ENCODE data around the gene IGFBP5.

Gene IGFBP5

DNA sequence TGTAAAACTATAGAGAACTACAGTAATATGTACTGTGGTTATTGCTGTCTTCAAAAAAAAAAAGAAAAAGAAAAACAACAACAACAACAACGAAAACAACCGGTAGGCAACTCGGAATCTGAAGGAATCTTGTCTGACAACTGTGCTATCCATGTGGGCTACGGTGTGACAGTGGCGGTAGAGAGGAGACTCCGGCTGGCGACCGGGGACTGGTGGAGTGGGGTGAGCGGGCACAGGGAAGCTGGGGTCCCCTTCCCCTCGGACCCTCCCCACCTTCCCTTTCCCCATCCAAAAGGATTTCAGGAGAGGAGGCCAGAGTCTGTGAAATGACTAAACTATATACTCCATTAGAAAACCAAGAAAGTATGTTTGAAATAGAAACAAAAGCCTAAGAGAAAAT lies 22.9 kb downstream of the IGFBP5 start:
- H3K4me2 ChIP-seq (ENCODE audit: low read length), result no peak overlapping the region
- TF ChIP-seq, protein P1, sequence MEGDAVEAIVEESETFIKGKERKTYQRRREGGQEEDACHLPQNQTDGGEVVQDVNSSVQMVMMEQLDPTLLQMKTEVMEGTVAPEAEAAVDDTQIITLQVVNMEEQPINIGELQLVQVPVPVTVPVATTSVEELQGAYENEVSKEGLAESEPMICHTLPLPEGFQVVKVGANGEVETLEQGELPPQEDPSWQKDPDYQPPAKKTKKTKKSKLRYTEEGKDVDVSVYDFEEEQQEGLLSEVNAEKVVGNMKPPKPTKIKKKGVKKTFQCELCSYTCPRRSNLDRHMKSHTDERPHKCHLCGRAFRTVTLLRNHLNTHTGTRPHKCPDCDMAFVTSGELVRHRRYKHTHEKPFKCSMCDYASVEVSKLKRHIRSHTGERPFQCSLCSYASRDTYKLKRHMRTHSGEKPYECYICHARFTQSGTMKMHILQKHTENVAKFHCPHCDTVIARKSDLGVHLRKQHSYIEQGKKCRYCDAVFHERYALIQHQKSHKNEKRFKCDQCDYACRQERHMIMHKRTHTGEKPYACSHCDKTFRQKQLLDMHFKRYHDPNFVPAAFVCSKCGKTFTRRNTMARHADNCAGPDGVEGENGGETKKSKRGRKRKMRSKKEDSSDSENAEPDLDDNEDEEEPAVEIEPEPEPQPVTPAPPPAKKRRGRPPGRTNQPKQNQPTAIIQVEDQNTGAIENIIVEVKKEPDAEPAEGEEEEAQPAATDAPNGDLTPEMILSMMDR (IDR thresholded peaks at IDR 0.05; ENCODE audit: low read depth, low read length, poor library complexity, severe bottlenecking), result no peak
- TF ChIP-seq EZH2phosphoT487 (IDR thresholded peaks at IDR 0.05; ENCODE audit: borderline replicate concordance, low read length), result no peak
- H3K27me3 ChIP-seq (ENCODE audit: control insufficient read depth, low read length), result peaks cover 13% of the 10 kb centered on the region
- no peaks in the 10 kb centered on the region for H3K4me1 ChIP-seq (ENCODE audit: control insufficient read depth, low read length)
- H3K4me3 ChIP-seq (ENCODE audit: low read length), result no peak overlapping the region
- H3F3A ChIP-seq (ENCODE audit: control insufficient read depth, insufficient read depth), result no peaks in the 10 kb centered on the region
- no peaks in the 10 kb centered on the region for H4K20me1 ChIP-seq (ENCODE audit: control insufficient read depth, insufficient read depth, low read depth, low read length)
- H3K36me3 ChIP-seq (ENCODE audit: control insufficient read depth, low read length), result no peaks in the 10 kb centered on the region
- H3K27ac ChIP-seq (ENCODE audit: low read depth, low read length), result no peak overlapping the region
- H3K9me3 ChIP-seq (ENCODE audit: control insufficient read depth, insufficient read depth, low read length), result no peaks in the 10 kb centered on the region
- no peaks in the 10 kb centered on the region for H3K9me2 ChIP-seq (replicated peaks; ENCODE audit: control insufficient read depth, low read length)
- no peaks in the 10 kb centered on the region for H3K79me2 ChIP-seq (ENCODE audit: control insufficient read depth, low read length)

DNA sequence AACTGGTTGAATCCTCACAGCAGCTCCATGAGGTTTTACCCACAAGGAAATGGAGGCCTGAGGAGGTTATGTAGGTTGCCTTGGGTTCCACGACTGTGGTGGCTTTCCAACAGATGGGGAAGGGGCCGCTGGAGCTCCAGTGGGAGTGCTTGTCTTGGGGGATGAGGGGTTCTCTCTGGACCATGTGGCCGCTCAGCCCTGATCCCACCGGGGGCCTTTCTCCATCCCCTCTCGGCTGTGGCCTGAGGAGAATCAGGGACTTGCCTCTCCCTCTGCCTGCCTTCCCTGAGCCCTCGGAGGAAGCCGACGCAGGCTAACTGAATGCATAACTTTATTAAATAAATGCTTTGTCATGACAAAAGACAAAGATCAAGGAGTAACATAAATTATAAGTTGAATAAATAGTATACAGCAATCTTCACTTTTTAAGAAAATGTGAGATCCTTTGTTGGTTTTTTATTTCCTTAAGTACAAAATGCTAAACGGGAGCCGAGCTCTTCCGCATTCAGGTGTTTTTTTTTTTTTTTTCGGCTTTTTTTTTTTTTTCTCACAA lies 23.5 kb downstream of the IGFBP5 start:
- Histone ChIP-seq H3K27ac (ENCODE audit: low read depth, low read length) (no peak overlapping the region), H3K9me3 (ENCODE audit: control insufficient read depth, insufficient read depth, low read length) (no peaks in the 10 kb centered on the region), H3K4me1 (ENCODE audit: control insufficient read depth, low read length) (no peaks in the 10 kb centered on the region), H3K27me3 (ENCODE audit: control insufficient read depth, low read length) (peaks cover 13% of the 10 kb centered on the region), H3F3A (ENCODE audit: control insufficient read depth, insufficient read depth) (no peaks in the 10 kb centered on the region), H4K20me1 (ENCODE audit: control insufficient read depth, insufficient read depth, low read depth, low read length) (no peaks in the 10 kb centered on the region), H3K36me3 (ENCODE audit: control insufficient read depth, low read length) (no peaks in the 10 kb centered on the region), H3K4me3 (ENCODE audit: low read length) (no peak overlapping the region), H3K4me2 (ENCODE audit: low read length) (no peak overlapping the region), H3K9me2 (replicated peaks; ENCODE audit: control insufficient read depth, low read length) (no peaks in the 10 kb centered on the region), H3K79me2 (ENCODE audit: control insufficient read depth, low read length) (no peaks in the 10 kb centered on the region)
- TF ChIP-seq EZH2phosphoT487 (IDR thresholded peaks at IDR 0.05; ENCODE audit: borderline replicate concordance, low read length), result no peak
- TF ChIP-seq, protein P1 (IDR thresholded peaks at IDR 0.05; ENCODE audit: low read depth, low read length, poor library complexity, severe bottlenecking), result no peak

DNA sequence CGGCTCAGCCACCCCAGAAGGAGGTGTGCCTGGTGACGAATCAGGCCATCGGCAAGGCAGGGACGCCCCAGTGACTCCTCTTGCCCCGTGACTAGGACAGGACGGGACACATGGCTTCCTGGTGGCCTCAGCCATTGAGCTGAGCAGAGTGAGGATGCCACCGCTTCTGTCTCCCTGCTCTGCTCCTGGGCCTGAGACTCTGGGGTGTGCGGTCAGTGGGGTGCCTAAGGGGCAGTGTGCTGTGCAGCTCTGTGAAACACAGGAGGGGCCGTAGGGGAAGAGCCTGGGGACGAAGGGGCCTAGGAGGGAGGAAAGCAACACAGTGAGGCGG lies 24.3 kb downstream of the IGFBP5 start:
- H4K20me1 ChIP-seq (ENCODE audit: control insufficient read depth, insufficient read depth, low read depth, low read length), result no peaks in the 10 kb centered on the region
- no peak for TF ChIP-seq EZH2phosphoT487 (IDR thresholded peaks at IDR 0.05; ENCODE audit: borderline replicate concordance, low read length)
- TF ChIP-seq, protein P1 (IDR thresholded peaks at IDR 0.05; ENCODE audit: low read depth, low read length, poor library complexity, severe bottlenecking), result no peak
- no peaks in the 10 kb centered on the region for H3K36me3 ChIP-seq (ENCODE audit: control insufficient read depth, low read length)
- no peak overlapping the region for H3K27ac ChIP-seq (ENCODE audit: low read depth, low read length)
- H3K4me3 ChIP-seq (ENCODE audit: low read length), result no peak overlapping the region
- no peaks in the 10 kb centered on the region for H3F3A ChIP-seq (ENCODE audit: control insufficient read depth, insufficient read depth)
- H3K4me1 ChIP-seq (ENCODE audit: control insufficient read depth, low read length), result 0 out of 2 replicates have a peak, but pooled peaks cover 3% of the 10 kb centered on the region
- H3K27me3 ChIP-seq (ENCODE audit: control insufficient read depth, low read length), result peaks cover 13% of the 10 kb centered on the region
- H3K9me3 ChIP-seq (ENCODE audit: control insufficient read depth, insufficient read depth, low read length), result no peaks in the 10 kb centered on the region
- no peaks in the 10 kb centered on the region for H3K79me2 ChIP-seq (ENCODE audit: control insufficient read depth, low read length)
- H3K9me2 ChIP-seq (replicated peaks; ENCODE audit: control insufficient read depth, low read length), result no peaks in the 10 kb centered on the region
- no peak overlapping the region for H3K4me2 ChIP-seq (ENCODE audit: low read length)

All from DOHH2 (cell line).